Endometrial microvascular endothelial cells (primary cell): ENCODE data around the gene TP73. TPM values are rescaled to one million over a fixed set of nuclear protein-coding genes. Genes with fewer than 3 reads are reported as not detected.
"Not testable (repeated sequence)": the region's sequence is repeated elsewhere in the genome, so short reads cannot be mapped to it uniquely, and the experiment has no call there.

Experiments
- in situ Hi-C: cut with HindIII; loops from 2 replicates; pipeline ENCODE4 v1.10.0; 2017; ENCODE audit warnings: low sequenced_read_pairs, low pct_unique_long_range_greater_than_20kb; ENCODE audit errors: inconsistent ontology term
- total RNA-seq: library from RNA; depleted of rRNA; stranded (reverse); fragments of >200 nt; gene quantifications from one replicate; pipeline ENCODE4 v1.2.3, GENCODE V29; 2015; ENCODE audit errors: inconsistent ontology term

Gene TP73
- total RNA-seq, 1 donor from 2014 or later = not detected

GRCh38 chr1:3616861-3617260 is 35.5 kb upstream of the TP73 start:
- in situ Hi-C loops = no loop called here

GRCh38 chr1:3617806-3618345 is 34.4 kb upstream of the TP73 start:
- in situ Hi-C loops = no loop called here

GRCh38 chr1:3618531-3618880 is 33.8 kb upstream of the TP73 start:
- in situ Hi-C loops = no loop called here

GRCh38 chr1:3618881-3619671 is 33.2 kb upstream of the TP73 start:
- in situ Hi-C loops = no loop called here

- in situ Hi-C loops = no loop called here
Measured at GRCh38 chr1:3620708-3621107, 31.6 kb upstream of the TP73 start.

GRCh38 chr1:3621151-3621671 is 31.1 kb upstream of the TP73 start:
- in situ Hi-C loops = not testable (repeated sequence)

GRCh38 chr1:3622102-3622501 is 30.2 kb upstream of the TP73 start:
- in situ Hi-C loops = not testable (repeated sequence)

GRCh38 chr1:3623441-3624199 is 28.7 kb upstream of the TP73 start:
- in situ Hi-C loops = no loop called here

- in situ Hi-C loops = no loop called here
Measured at GRCh38 chr1:3624200-3625136, 27.8 kb upstream of the TP73 start, which contains the start of gene TPRG1L. TSS of gene TPRG1L (plus strand) at chr1:3625015. CDS start at chr1:3625073, 58 bp downstream.

- in situ Hi-C loops = no loop called here
Measured at GRCh38 chr1:3625151-3625907, 27.0 kb upstream of the TP73 start.

- in situ Hi-C loops = no loop called here
Measured at GRCh38 chr1:3626025-3626424, 26.3 kb upstream of the TP73 start.

GRCh38 chr1:3627515-3628253 is 24.6 kb upstream of the TP73 start:
- in situ Hi-C loops = no loop called here

- in situ Hi-C loops = no loop called here
Measured at GRCh38 chr1:3628445-3628844, 23.9 kb upstream of the TP73 start.

- in situ Hi-C loops = no loop called here
Measured at GRCh38 chr1:3629561-3630160, 22.7 kb upstream of the TP73 start.

GRCh38 chr1:3630161-3630611 is 22.1 kb upstream of the TP73 start:
- in situ Hi-C loops = no loop called here

- in situ Hi-C loops = no loop called here
Measured at GRCh38 chr1:3630914-3631313, 21.4 kb upstream of the TP73 start.
